HEK293T (cell line): ENCODE results near the gene SMIM13.
"Not testable (repeated sequence)": the region's sequence is repeated elsewhere in the genome, so short reads cannot be mapped to it uniquely, and the experiment has no call there.

ENCODE experiments used
- CTCF ChIA-PET: fragments of 350-600 bp; formaldehyde crosslinking; extraction: SDS; loops from one replicate; lab custom pipeline; 2021; ENCODE audit warnings: antibody characterized with exemption, inconsistent platforms; lab: Yijun Ruan, JAX
- POLR2A ChIA-PET: fragments of 350-600 bp; formaldehyde crosslinking; extraction: SDS; loops from one replicate; lab custom pipeline; 2020; ENCODE audit warnings: antibody characterized with exemption, inconsistent platforms; lab: Yijun Ruan, JAX
- DNase-seq: peaks from one replicate; pipeline ENCODE4 v3.0.0; 2012; ENCODE audit warnings: mixed read lengths; ENCODE audit errors: extremely low spot score
- ARNT ChIP-seq: fragments of 450-650 bp; IDR thresholded peaks from 2 replicates; pipeline ENCODE4 v1.6.1; 2017; ENCODE audit warnings: mild to moderate bottlenecking
- BHLHE40 ChIP-seq: fragments of 450-650 bp; IDR thresholded peaks from 2 replicates; pipeline ENCODE4 v1.6.1; 2016; ENCODE audit warnings: mild to moderate bottlenecking, moderate library complexity, borderline replicate concordance
- CTBP1 ChIP-seq: fragments of 450-650 bp; IDR thresholded peaks from 2 replicates; pipeline ENCODE4 v1.6.1; 2016; ENCODE audit warnings: borderline replicate concordance
- ELF4 ChIP-seq: fragments of 450-650 bp; IDR thresholded peaks from 2 replicates; pipeline ENCODE4 v1.6.1; 2017; ENCODE audit warnings: antibody characterized with exemption
- FOXA1 ChIP-seq: fragments of 450-650 bp; IDR thresholded peaks from 2 replicates; pipeline ENCODE4 v1.6.1; 2016; ENCODE audit warnings: mild to moderate bottlenecking
- FOXK2 ChIP-seq: fragments of 450-650 bp; IDR thresholded peaks from 2 replicates; pipeline ENCODE4 v1.6.1; 2016; ENCODE audit warnings: mild to moderate bottlenecking
- FOXM1 ChIP-seq: fragments of 450-650 bp; IDR thresholded peaks from 2 replicates; pipeline ENCODE4 v1.6.1; 2017; ENCODE audit warnings: mild to moderate bottlenecking, borderline replicate concordance
- HDGF ChIP-seq: fragments of 450-650 bp; IDR thresholded peaks from 2 replicates; pipeline ENCODE4 v1.6.1; 2017; ENCODE audit warnings: antibody characterized with exemption, borderline replicate concordance
- L3MBTL2 ChIP-seq: fragments of 450-650 bp; conservative IDR thresholded peaks from 2 replicates; pipeline ENCODE4 v1.6.1; 2016; ENCODE audit warnings: mild to moderate bottlenecking
- LEF1 ChIP-seq: fragments of 450-650 bp; IDR thresholded peaks from 2 replicates; pipeline ENCODE4 v1.6.1; 2017; ENCODE audit warnings: mild to moderate bottlenecking, borderline replicate concordance
- NFRKB ChIP-seq: fragments of 450-650 bp; IDR thresholded peaks from 2 replicates; pipeline ENCODE4 v1.6.1; 2016; ENCODE audit warnings: mild to moderate bottlenecking, moderate library complexity
- PKNOX1 ChIP-seq: fragments of 450-650 bp; IDR thresholded peaks from 2 replicates; pipeline ENCODE4 v1.6.1; 2016
- SP1 ChIP-seq: fragments of 450-650 bp; IDR thresholded peaks from 2 replicates; pipeline ENCODE4 v1.6.1; 2017
- TARDBP ChIP-seq: fragments of 450-650 bp; IDR thresholded peaks from 2 replicates; pipeline ENCODE4 v1.6.1; 2016
- ZNF384 ChIP-seq: fragments of 450-650 bp; IDR thresholded peaks from 2 replicates; pipeline ENCODE4 v1.6.1; 2016

The SMIM13 gene

GRCh38 chr6:11085758-11086435, 7.7 kb upstream of the SMIM13 start:
- DNase-seq: no peak
- ChIA-PET CTCF (no interaction called here), POLR2A (no interaction called here)
- TF ChIP-seq NFRKB (no peak), HDGF (no peak), SP1 (no peak), ARNT (no peak)

- POLR2A ChIA-PET: interaction anchor here (0.6 kb wide), 1 partner anchor 421 kb away, joined by 3 read pairs; no protein-coding TSS in a partner anchor
- CTCF ChIA-PET, DNase-seq: not testable (repeated sequence)
Observed at GRCh38 chr6:11087141-11087812, 6.4 kb upstream of the SMIM13 start.

- ChIA-PET CTCF (interaction anchor here (0.6 kb wide), 1 partner anchor 213 kb away, joined by 3 read pairs; no protein-coding TSS in a partner anchor), POLR2A (no interaction called here)
- no peak for DNase-seq
- TF ChIP-seq HDGF (no peak), ELF4 (no peak), ZNF384 (no peak), L3MBTL2 (no peak), FOXM1 (no peak), PKNOX1 (no peak), BHLHE40 (no peak), FOXA1 (no peak), NFRKB (no peak), LEF1 (no peak)
Observed at GRCh38 chr6:11089695-11090094, 3.9 kb upstream of the SMIM13 start.

- DNase-seq, CTCF ChIA-PET, POLR2A ChIA-PET: not testable (repeated sequence)
Observed at GRCh38 chr6:11091141-11091540, 2.5 kb upstream of the SMIM13 start.

- POLR2A ChIA-PET: interaction anchor here (1.0 to 1.6 kb wide), 13 partner anchors 9 to 446 kb away, joined by 3 to 10 read pairs (median 4); no protein-coding TSS in a partner anchor
- CTCF ChIA-PET: interaction anchor here (0.6 to 1.2 kb wide), 3 partner anchors 11 to 687 kb away, joined by 4 to 6 read pairs (median 4); partner anchors contain the start of gene SYCP2L
- DNase-seq: peak; percentile 36
- TF ChIP-seq PKNOX1: no peak
- TF ChIP-seq BHLHE40: no peak
- TF ChIP-seq TARDBP: no peak
- no peak for TF ChIP-seq ARNT
- TF ChIP-seq FOXK2: no peak
Observed at GRCh38 chr6:11092668-11093375, 812 bp upstream of the SMIM13 start.

GRCh38 chr6:11093376-11093625, 333 bp upstream of the SMIM13 start:
- no peak for DNase-seq
- TF ChIP-seq HDGF (no peak), FOXM1 (no peak)
- POLR2A ChIA-PET: interaction anchor here (1.0 to 1.6 kb wide), 13 partner anchors 9 to 445 kb away, joined by 3 to 10 read pairs (median 4); no protein-coding TSS in a partner anchor
- CTCF ChIA-PET: interaction anchor here (0.6 to 1.2 kb wide), 3 partner anchors 11 to 687 kb away, joined by 4 to 6 read pairs (median 4); partner anchors contain the start of gene SYCP2L

GRCh38 chr6:11094411-11094851, 797 bp downstream of the SMIM13 start:
- CTCF ChIA-PET: no interaction called here
- TF ChIP-seq SP1 (no peak), ELF4 (no peak), PKNOX1 (peak; percentile 54), LEF1 (no peak), FOXM1 (no peak), L3MBTL2 (0 out of 2 replicates have a peak, but pooled peaks have one; percentile 22), CTBP1 (no peak), ARNT (no peak)
- POLR2A ChIA-PET: interaction anchor here (1.7 kb wide), 1 partner anchor 14 kb away, joined by 4 read pairs; no protein-coding TSS in a partner anchor
- peak; percentile 50 for DNase-seq
